Panc1 (cell line): ENCODE results near the gene ARF1.

Source experiments
- POLR2AphosphoS5 ChIP-seq: IDR thresholded peaks from 2 replicates; pipeline ENCODE4 v1.6.1; 2012; ENCODE audit warnings: mild to moderate bottlenecking, low read depth, low read length, moderate library complexity
- TCF7L2 ChIP-seq: IDR thresholded peaks from 2 replicates; pipeline ENCODE4 v1.6.1; 2011; ENCODE audit warnings: mild to moderate bottlenecking, low read depth, low read length, inconsistent platforms
- TF ChIP-seq, protein P1 (sequence below): fragments of 450-650 bp; IDR thresholded peaks from 2 replicates; pipeline ENCODE4 v1.5.1; 2017; ENCODE audit warnings: mild to moderate bottlenecking
- TF ChIP-seq, protein P2 (sequence below), 2 experiments: IDR thresholded peaks; 2 replicates each; pipeline ENCODE4 v1.6.1; 2011 to 2012; ENCODE audit warnings: low read depth in 2 of 2, control low read depth in 1 of 2, low read length in 1 of 2, mild to moderate bottlenecking in 1 of 2, moderate library complexity in 1 of 2; ENCODE audit not compliant: insufficient read depth in 1 of 2

DNA sequence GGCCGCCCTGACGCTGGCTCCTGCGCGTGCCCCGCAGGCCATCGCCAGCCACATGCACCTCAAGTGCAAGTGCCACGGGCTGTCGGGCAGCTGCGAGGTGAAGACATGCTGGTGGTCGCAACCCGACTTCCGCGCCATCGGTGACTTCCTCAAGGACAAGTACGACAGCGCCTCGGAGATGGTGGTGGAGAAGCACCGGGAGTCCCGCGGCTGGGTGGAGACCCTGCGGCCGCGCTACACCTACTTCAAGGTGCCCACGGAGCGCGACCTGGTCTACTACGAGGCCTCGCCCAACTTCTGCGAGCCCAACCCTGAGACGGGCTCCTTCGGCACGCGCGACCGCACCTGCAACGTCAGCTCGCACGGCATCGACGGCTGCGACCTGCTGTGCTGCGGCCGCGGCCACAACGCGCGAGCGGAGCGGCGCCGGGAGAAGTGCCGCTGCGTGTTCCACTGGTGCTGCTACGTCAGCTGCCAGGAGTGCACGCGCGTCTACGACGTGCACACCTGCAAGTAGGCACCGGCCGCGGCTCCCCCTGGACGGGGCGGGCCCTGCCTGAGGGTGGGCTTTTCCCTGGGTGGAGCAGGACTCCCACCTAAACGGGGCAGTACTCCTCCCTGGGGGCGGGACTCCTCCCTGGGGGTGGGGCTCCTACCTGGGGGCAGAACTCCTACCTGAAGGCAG lies 23.4 kb upstream of the ARF1 start:
- TF ChIP-seq POLR2AphosphoS5 (no peak), TCF7L2 (no peak)
- TF ChIP-seq, protein P1, sequence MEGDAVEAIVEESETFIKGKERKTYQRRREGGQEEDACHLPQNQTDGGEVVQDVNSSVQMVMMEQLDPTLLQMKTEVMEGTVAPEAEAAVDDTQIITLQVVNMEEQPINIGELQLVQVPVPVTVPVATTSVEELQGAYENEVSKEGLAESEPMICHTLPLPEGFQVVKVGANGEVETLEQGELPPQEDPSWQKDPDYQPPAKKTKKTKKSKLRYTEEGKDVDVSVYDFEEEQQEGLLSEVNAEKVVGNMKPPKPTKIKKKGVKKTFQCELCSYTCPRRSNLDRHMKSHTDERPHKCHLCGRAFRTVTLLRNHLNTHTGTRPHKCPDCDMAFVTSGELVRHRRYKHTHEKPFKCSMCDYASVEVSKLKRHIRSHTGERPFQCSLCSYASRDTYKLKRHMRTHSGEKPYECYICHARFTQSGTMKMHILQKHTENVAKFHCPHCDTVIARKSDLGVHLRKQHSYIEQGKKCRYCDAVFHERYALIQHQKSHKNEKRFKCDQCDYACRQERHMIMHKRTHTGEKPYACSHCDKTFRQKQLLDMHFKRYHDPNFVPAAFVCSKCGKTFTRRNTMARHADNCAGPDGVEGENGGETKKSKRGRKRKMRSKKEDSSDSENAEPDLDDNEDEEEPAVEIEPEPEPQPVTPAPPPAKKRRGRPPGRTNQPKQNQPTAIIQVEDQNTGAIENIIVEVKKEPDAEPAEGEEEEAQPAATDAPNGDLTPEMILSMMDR, result no peak
- TF ChIP-seq, protein P2, sequence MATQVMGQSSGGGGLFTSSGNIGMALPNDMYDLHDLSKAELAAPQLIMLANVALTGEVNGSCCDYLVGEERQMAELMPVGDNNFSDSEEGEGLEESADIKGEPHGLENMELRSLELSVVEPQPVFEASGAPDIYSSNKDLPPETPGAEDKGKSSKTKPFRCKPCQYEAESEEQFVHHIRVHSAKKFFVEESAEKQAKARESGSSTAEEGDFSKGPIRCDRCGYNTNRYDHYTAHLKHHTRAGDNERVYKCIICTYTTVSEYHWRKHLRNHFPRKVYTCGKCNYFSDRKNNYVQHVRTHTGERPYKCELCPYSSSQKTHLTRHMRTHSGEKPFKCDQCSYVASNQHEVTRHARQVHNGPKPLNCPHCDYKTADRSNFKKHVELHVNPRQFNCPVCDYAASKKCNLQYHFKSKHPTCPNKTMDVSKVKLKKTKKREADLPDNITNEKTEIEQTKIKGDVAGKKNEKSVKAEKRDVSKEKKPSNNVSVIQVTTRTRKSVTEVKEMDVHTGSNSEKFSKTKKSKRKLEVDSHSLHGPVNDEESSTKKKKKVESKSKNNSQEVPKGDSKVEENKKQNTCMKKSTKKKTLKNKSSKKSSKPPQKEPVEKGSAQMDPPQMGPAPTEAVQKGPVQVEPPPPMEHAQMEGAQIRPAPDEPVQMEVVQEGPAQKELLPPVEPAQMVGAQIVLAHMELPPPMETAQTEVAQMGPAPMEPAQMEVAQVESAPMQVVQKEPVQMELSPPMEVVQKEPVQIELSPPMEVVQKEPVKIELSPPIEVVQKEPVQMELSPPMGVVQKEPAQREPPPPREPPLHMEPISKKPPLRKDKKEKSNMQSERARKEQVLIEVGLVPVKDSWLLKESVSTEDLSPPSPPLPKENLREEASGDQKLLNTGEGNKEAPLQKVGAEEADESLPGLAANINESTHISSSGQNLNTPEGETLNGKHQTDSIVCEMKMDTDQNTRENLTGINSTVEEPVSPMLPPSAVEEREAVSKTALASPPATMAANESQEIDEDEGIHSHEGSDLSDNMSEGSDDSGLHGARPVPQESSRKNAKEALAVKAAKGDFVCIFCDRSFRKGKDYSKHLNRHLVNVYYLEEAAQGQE (IDR thresholded peaks at IDR 0.05; ENCODE audit: insufficient read depth in 1 of 2, low read depth in 2 of 2, low read length in 1 of 2), result no peak
